B cell (primary cell): Measurements from ENCODE around the gene DIP2B. TPM values are rescaled to one million over a fixed set of nuclear protein-coding genes. Genes with fewer than 3 reads are reported as not detected.

Experiments used
- ATAC-seq: fragments of 200-7000 bp; cut with Tn5 transposase; one replicate; pipeline ENCODE4 v1.10.0; 2021; ENCODE audit warnings: low read depth, mild to moderate bottlenecking, moderate number of reproducible peaks, moderate library complexity
- CTCF ChIA-PET: fragments of 350-600 bp; sonication (Branson Sonifier 250); formaldehyde crosslinking; loops from one replicate; lab custom pipeline; 2021; ENCODE audit warnings: antibody characterized with exemption, inconsistent platforms; lab: Charles Lee
- POLR2A ChIA-PET: fragments of 350-600 bp; sonication (Branson Sonifier 250); formaldehyde crosslinking; loops from one replicate; lab custom pipeline; 2021; ENCODE audit warnings: antibody characterized with exemption; lab: Charles Lee
- DNase-seq: peaks from one replicate; pipeline ENCODE4 v3.0.0; 2013
- H2AFZ ChIP-seq: 2 replicates; pipeline ENCODE4 v1.6.1; 2012; ENCODE audit warnings: mild to moderate bottlenecking, low read depth, low read length; ENCODE audit not compliant: insufficient read depth, poor library complexity, severe bottlenecking
- H3K27ac ChIP-seq, 2 donors: 1 replicate in 1 of 2; 2 replicates in 1 of 2; pipeline ENCODE4 v1.5.1; 2012 to 2013; ENCODE audit warnings: low read length in 2 of 2, mild to moderate bottlenecking in 2 of 2, moderate library complexity in 1 of 2
- H3K27me3 ChIP-seq, 4 experiments: fragments of 200-600 bp in 1 of 4; sonication (generic) in 1 of 4; replicated peaks in 1 of 4; 1 replicate in 2 of 4; 2 replicates in 2 of 4; pipeline versions ENCODE4 v1.6.1 to v1.7.0; 2013 to 2016; ENCODE audit warnings: low read length in 3 of 4, mild to moderate bottlenecking in 2 of 4, mixed read lengths in 1 of 4, moderate library complexity in 1 of 4; ENCODE audit not compliant: insufficient read depth in 4 of 4, control insufficient read depth in 3 of 4; ENCODE audit errors: control extremely low read depth in 1 of 4
- H3K36me3 ChIP-seq, 2 experiments: replicated peaks in 1 of 2; 1 replicate in 1 of 2; 2 replicates in 1 of 2; pipeline versions ENCODE4 v1.6.1 to v1.7.1; 2013; ENCODE audit warnings: low read length in 1 of 2; ENCODE audit not compliant: insufficient read depth in 2 of 2, control insufficient read depth in 1 of 2; ENCODE audit errors: control extremely low read depth in 1 of 2, extremely low read depth in 1 of 2
- H3K4me1 ChIP-seq, 2 donors: fragments of 200-600 bp in 1 of 2; sonication (generic) in 1 of 2; 1 replicate in 1 of 2; 2 replicates in 1 of 2; pipeline versions ENCODE4 v1.5.1 to v1.6.1; 2013 to 2017; ENCODE audit warnings: low read length in 2 of 2; ENCODE audit not compliant: control insufficient read depth in 2 of 2, insufficient read depth in 2 of 2
- H3K4me2 ChIP-seq: replicated peaks from 2 replicates; pipeline ENCODE3; 2012; ENCODE audit warnings: mild to moderate bottlenecking, low read depth, low read length; ENCODE audit not compliant: poor library complexity, severe bottlenecking
- H3K4me3 ChIP-seq, 5 experiments: fragments of 200-600 bp in 1 of 5; sonication (generic) in 1 of 5; 1 replicate in 3 of 5; 2 replicates in 2 of 5; pipeline versions ENCODE4 v1.5.1 to v1.7.0; 2011 to 2016; ENCODE audit warnings: low read length in 4 of 5, mild to moderate bottlenecking in 4 of 5, low read depth in 2 of 5, control low read depth in 1 of 5, moderate library complexity in 1 of 5; ENCODE audit not compliant: insufficient read depth in 1 of 5; ENCODE audit errors: control extremely low read depth in 1 of 5, extremely low read depth in 1 of 5
- H3K79me2 ChIP-seq: fragments of 200-600 bp; sonication (generic); one replicate; pipeline ENCODE4 v1.6.0; 2016; ENCODE audit warnings: low read length; ENCODE audit not compliant: control insufficient read depth, insufficient read depth
- H3K9ac ChIP-seq: fragments of 200-600 bp; sonication (generic); 2 replicates; pipeline ENCODE4 v1.6.1; 2017; ENCODE audit warnings: mild to moderate bottlenecking, low read length, moderate library complexity
- H3K9me3 ChIP-seq, 3 donors: one replicate each; pipeline versions ENCODE4 v1.6.1 to v1.7.1; 2013; ENCODE audit warnings: low read length in 2 of 3; ENCODE audit not compliant: control insufficient read depth in 2 of 3, insufficient read depth in 1 of 3; ENCODE audit errors: control extremely low read depth in 1 of 3
- H4K20me1 ChIP-seq: 2 replicates; pipeline ENCODE4 v1.6.0; 2012; ENCODE audit warnings: mild to moderate bottlenecking, low read length; ENCODE audit not compliant: insufficient read depth, control insufficient read depth, poor library complexity, severe bottlenecking
- H3K27ac Mint-ChIP-seq: one replicate; pipeline ENCODE4 v1.8.0; 2021; ENCODE audit warnings: mixed read lengths
- H3K27me3 Mint-ChIP-seq: one replicate; pipeline ENCODE4 v1.8.0; 2021; ENCODE audit warnings: mixed read lengths
- H3K4me1 Mint-ChIP-seq: one replicate; pipeline ENCODE4 v1.8.0; 2021; ENCODE audit warnings: mixed read lengths
- H3K4me3 Mint-ChIP-seq: one replicate; pipeline ENCODE4 v1.8.0; 2021; ENCODE audit warnings: mixed read lengths
- H3K9me3 Mint-ChIP-seq: one replicate; pipeline ENCODE4 v1.8.0; 2022; ENCODE audit warnings: mixed read lengths; ENCODE audit not compliant: insufficient read depth
- CTCF ChIP-seq: fragments of 200-600 bp; IDR thresholded peaks from one replicate; pipeline ENCODE4 v1.8.0; 2022; ENCODE audit warnings: antibody characterized with exemption, mild to moderate bottlenecking
- EZH2 ChIP-seq: IDR thresholded peaks from 2 replicates; pipeline ENCODE4 v1.6.1; 2012; ENCODE audit warnings: borderline replicate concordance, low read depth, mild to moderate bottlenecking, moderate library complexity, low read length; ENCODE audit not compliant: insufficient read depth, poor library complexity, severe bottlenecking
- WGBS: methylation state at CpG from one replicate; pipeline ENCODE4 v1.1.5; 2013; ENCODE audit warnings: missing lambda C conversion rate; ENCODE audit not compliant: insufficient coverage; 5-methylcytosine and 5-hydroxymethylcytosine counted together
- intact Hi-C: fragments of 100-400 bp; cut with micrococcal nuclease; formaldehyde crosslinking; loops from one replicate; pipeline ENCODE4 v1.10.0; 2022
- polyA plus RNA-seq: library from polyadenylated mRNA; depleted of rRNA; stranded (reverse); fragments of >200 nt; gene quantifications from 2 replicates; pipeline ENCODE4 v1.2.3, GENCODE V29; 2012
- total RNA-seq, 2 donors: library from RNA; stranded (reverse); fragments of 120-200 nt in 1 of 2; gene quantifications; 1 replicate in 1 of 2; 2 replicates in 1 of 2; pipeline versions ENCODE4 v1.2.3 to v1.2.4, GENCODE V29; 2013 to 2022

Gene DIP2B
- total and polyA plus RNA-seq, 2 donors (not counting 1 experiment from before 2014, with no cell fraction given), result 16.4 to 38.8 TPM

GRCh38 chr12:50785406-50786001, 280.7 kb downstream of the DIP2B start:
- peaks cover 4% of the 10 kb centered on the region for H3K4me1 Mint-ChIP-seq
- no peak overlapping the region for H3K4me3 Mint-ChIP-seq
- no peak overlapping the region for H3K27ac Mint-ChIP-seq
- Histone ChIP-seq H3K79me2 (peaks cover 56% of the 10 kb centered on the region), H3K27me3 (no peaks in the 10 kb centered on the region), H2AFZ (no peak overlapping the region), H4K20me1 (peaks cover 24% of the 10 kb centered on the region), H3K4me2 (no peak overlapping the region), H3K4me1 (no peaks in the 10 kb centered on the region), H3K9ac (no peak overlapping the region), H3K36me3 (peaks cover 19 to 33% of the 10 kb centered on the region in 2 experiments), H3K9me3 (peaks cover 0 to 11% (median 4%) of the 10 kb centered on the region in 3 donors), H3K27ac (no peak overlapping the region), H3K4me3 (no peak overlapping the region)
- WGBS, result 100% methylated on average over 3 of the region's 3 CpGs
- CTCF ChIA-PET, result no interaction called here
- no peak for ATAC-seq
- H3K9me3 Mint-ChIP-seq, result peaks cover 2% of the 10 kb centered on the region
- H3K27me3 Mint-ChIP-seq, result no peaks in the 10 kb centered on the region
- POLR2A ChIA-PET, result no interaction called here
- DNase-seq, result no peak
- TF ChIP-seq CTCF (no peak), EZH2 (no peak)
- intact Hi-C loops, result no loop called here

- no CpG with 5 or more reads among the region's 3 CpGs for WGBS
- ChIA-PET POLR2A (no interaction called here), CTCF (no interaction called here)
- Histone ChIP-seq H3K4me3 (no peak overlapping the region), H3K79me2 (peaks cover 58% of the 10 kb centered on the region), H3K4me2 (no peak overlapping the region), H3K9me3 (peaks cover 0 to 11% (median 4%) of the 10 kb centered on the region in 3 donors), H3K27ac (no peak overlapping the region), H4K20me1 (peaks cover 27% of the 10 kb centered on the region), H3K9ac (no peak overlapping the region), H2AFZ (no peak overlapping the region), H3K27me3 (no peaks in the 10 kb centered on the region), H3K4me1 (no peaks in the 10 kb centered on the region), H3K36me3 (peaks cover 18 to 32% of the 10 kb centered on the region in 2 experiments)
- DNase-seq (no peak), ATAC-seq (no peak)
- peaks cover 2% of the 10 kb centered on the region for H3K9me3 Mint-ChIP-seq
- peaks cover 13% of the 10 kb centered on the region for H3K4me1 Mint-ChIP-seq
- no peaks in the 10 kb centered on the region for H3K27me3 Mint-ChIP-seq
- TF ChIP-seq CTCF (no peak), EZH2 (no peak)
- H3K4me3 Mint-ChIP-seq, result no peak overlapping the region
- peak overlapping the region; percentile 2 for H3K27ac Mint-ChIP-seq
- intact Hi-C loops, result no loop called here
These were observed 281.9 kb downstream of the DIP2B start for GRCh38 chr12:50786498-50787231.
